ENCODE results near the gene CNPY1. TPM values are rescaled to one million over a fixed set of nuclear protein-coding genes. Genes with fewer than 3 reads are reported as not detected.

CNPY1 gene
- polyA plus RNA-seq, 1 of the 3 experiments (the other 2 are of a cell fraction), result not detected

- TF ChIP-seq USF2 (IDR thresholded peaks at IDR 0.05; ENCODE audit: borderline replicate concordance, low read depth, low read length) (no peak), TAF1 (IDR thresholded peaks at IDR 0.05; ENCODE audit: borderline replicate concordance, low read depth, low read length) (no peak), SMC3 (IDR thresholded peaks at IDR 0.05; ENCODE audit: low read depth, low read length) (no peak), JUND (IDR thresholded peaks at IDR 0.05) (no peak), ELF1 (IDR thresholded peaks at IDR 0.05) (no peak), FOXM1 (IDR thresholded peaks at IDR 0.05; ENCODE audit: low read depth) (no peak)
These were observed 63.7 kb downstream of the CNPY1 start (continued) for GRCh38 chr7:155482511-155483183.

- DNase-seq, result no peak
- no peak overlapping the region for H3K27ac ChIP-seq (ENCODE audit: low read depth in 2 of 2, low read length in 1 of 2)
- H3K4me1 ChIP-seq (ENCODE audit: control insufficient read depth in 1 of 2, insufficient read depth in 2 of 2, low read depth in 1 of 2, low read length in 1 of 2), result peaks cover 0 to 3% of the 10 kb centered on the region in 2 experiments; a peak in 1 of 4 replicates
- no peak overlapping the region for H2AFZ ChIP-seq (ENCODE audit: low read depth)
- WGBS (ENCODE audit: low lambda C conversion rate), result 32% methylated on average over 11 of the region's 11 CpGs
- H3K9me2 ChIP-seq, result no peaks in the 10 kb centered on the region
- no peaks in the 10 kb centered on the region for H4K20me1 ChIP-seq (ENCODE audit: insufficient read depth)
- no peak overlapping the region for H3K4me3 ChIP-seq (ENCODE audit: low read depth in 2 of 2, low read length in 1 of 2)
- H3K36me3 ChIP-seq (replicated peaks in 1 of 2; ENCODE audit: control insufficient read depth in 1 of 2, insufficient read depth in 2 of 2, low read length in 1 of 2), result no peaks in the 10 kb centered on the region
- no peaks in the 10 kb centered on the region for H3K9me3 ChIP-seq
- peaks cover 71% of the 10 kb centered on the region for H3K27me3 ChIP-seq (ENCODE audit: insufficient read depth)
- H3K79me2 ChIP-seq (ENCODE audit: insufficient read depth), result no peaks in the 10 kb centered on the region
- CTCF ChIA-PET, result no interaction called here
- POLR2A ChIA-PET, result no interaction called here
- H3K9ac ChIP-seq, result no peak overlapping the region
- no peak overlapping the region for H3K4me2 ChIP-seq
- TF ChIP-seq SIN3A (IDR thresholded peaks at IDR 0.05; ENCODE audit: borderline replicate concordance, low read depth, low read length) (no peak), MXI1 (IDR thresholded peaks at IDR 0.05; ENCODE audit: low read depth, low read length) (no peak), JUND (IDR thresholded peaks at IDR 0.05) (no peak), RXRA (IDR thresholded peaks at IDR 0.05; ENCODE audit: borderline replicate concordance, low read depth) (no peak), GABPA (IDR thresholded peaks at IDR 0.05; ENCODE audit: low read depth) (no peak), NFIC (IDR thresholded peaks at IDR 0.05; ENCODE audit: borderline replicate concordance) (no peak), RAD21 (IDR thresholded peaks at IDR 0.05; ENCODE audit: low read length) (no peak), FOSL2 (IDR thresholded peaks at IDR 0.05; ENCODE audit: borderline replicate concordance, low read depth) (no peak)
- H3F3A ChIP-seq (replicated peaks; ENCODE audit: insufficient read depth), result peaks cover 4% of the 10 kb centered on the region
These were observed 64.6 kb downstream of the CNPY1 start for GRCh38 chr7:155481764-155482163.

GRCh38 chr7:155477476-155477875 lies 68.9 kb downstream of the CNPY1 start:
- ChIA-PET POLR2A (no interaction called here), CTCF (interaction anchor here (0.6 to 1.4 kb wide), 2 partner anchors 65 to 122 kb away, joined by 3 to 6 read pairs; no protein-coding TSS in a partner anchor)
- peaks cover 4% of the 10 kb centered on the region for H3F3A ChIP-seq (replicated peaks; ENCODE audit: insufficient read depth)
- H2AFZ ChIP-seq (ENCODE audit: low read depth), result no peak overlapping the region
- no peaks in the 10 kb centered on the region for H3K9me2 ChIP-seq
- no peak overlapping the region for H3K9ac ChIP-seq
- no peak overlapping the region for H3K27ac ChIP-seq (ENCODE audit: low read depth in 2 of 2, low read length in 1 of 2)
- H4K20me1 ChIP-seq (ENCODE audit: insufficient read depth), result no peaks in the 10 kb centered on the region
- no peak for DNase-seq
- no peaks in the 10 kb centered on the region for H3K9me3 ChIP-seq
- no peaks in the 10 kb centered on the region for H3K36me3 ChIP-seq (replicated peaks in 1 of 2; ENCODE audit: control insufficient read depth in 1 of 2, insufficient read depth in 2 of 2, low read length in 1 of 2)
- no peak overlapping the region for H3K4me2 ChIP-seq
- WGBS (ENCODE audit: low lambda C conversion rate), result 4% methylated on average over 4 of the region's 4 CpGs
- H3K27me3 ChIP-seq (ENCODE audit: insufficient read depth), result peaks cover 71% of the 10 kb centered on the region
- H3K4me3 ChIP-seq (ENCODE audit: low read depth in 2 of 2, low read length in 1 of 2), result no peak overlapping the region
- no peaks in the 10 kb centered on the region for H3K79me2 ChIP-seq (ENCODE audit: insufficient read depth)
- no peaks in the 10 kb centered on the region; a peak in 1 of 4 replicates for H3K4me1 ChIP-seq (ENCODE audit: control insufficient read depth in 1 of 2, insufficient read depth in 2 of 2, low read depth in 1 of 2, low read length in 1 of 2)
- no peak for TF ChIP-seq IRF3 (IDR thresholded peaks at IDR 0.05; ENCODE audit: low read depth, low read length)
- no peak for TF ChIP-seq REST (IDR thresholded peaks at IDR 0.05; ENCODE audit: low read depth, low read length)
- TF ChIP-seq USF1 (IDR thresholded peaks at IDR 0.05; ENCODE audit: borderline replicate concordance, low read depth), result no peak
- no peak for TF ChIP-seq MXI1 (IDR thresholded peaks at IDR 0.05; ENCODE audit: low read depth, low read length)
- TF ChIP-seq RCOR1 (IDR thresholded peaks at IDR 0.05; ENCODE audit: low read length), result no peak
- TF ChIP-seq TAF1 (IDR thresholded peaks at IDR 0.05; ENCODE audit: borderline replicate concordance, low read depth, low read length), result no peak
- no peak for TF ChIP-seq CHD2 (IDR thresholded peaks at IDR 0.05; ENCODE audit: low read length, partially characterized antibody)
- no peak for TF ChIP-seq TCF12 (IDR thresholded peaks at IDR 0.05)

All from SK-N-SH (cell line).